Non-pigmented ciliary epithelial cell (primary cell): ENCODE results near the gene IL17REL.
"Not testable (repeated sequence)": the region's sequence is repeated elsewhere in the genome, so short reads cannot be mapped to it uniquely, and the experiment has no call there.

Source experiments
- DNase-seq: peaks from one replicate; pipeline ENCODE4 v3.0.0-alpha.2; 2010; ENCODE audit warnings: low read depth

IL17REL gene

GRCh38 chr22:49956418-49956770 is 56.2 kb downstream of the IL17REL start:
- DNase-seq, result no peak

- no peak for DNase-seq
Measured at GRCh38 chr22:49955581-49956417, 56.8 kb downstream of the IL17REL start.

GRCh38 chr22:49954991-49955580 is 57.5 kb downstream of the IL17REL start:
- no peak for DNase-seq

- no peak for DNase-seq
Measured at GRCh38 chr22:49954354-49954753, 58.2 kb downstream of the IL17REL start.

GRCh38 chr22:49953680-49954344 is 58.8 kb downstream of the IL17REL start:
- DNase-seq, result no peak

- no peak for DNase-seq
Measured at GRCh38 chr22:49953027-49953679, 59.4 kb downstream of the IL17REL start.

GRCh38 chr22:49951986-49952896 is 60.3 kb downstream of the IL17REL start:
- peak; percentile 55 for DNase-seq

- no peak for DNase-seq
Measured at GRCh38 chr22:49951678-49951985, 60.9 kb downstream of the IL17REL start.

- no peak for DNase-seq
Measured at GRCh38 chr22:49951000-49951677, 61.4 kb downstream of the IL17REL start.

- no peak for DNase-seq
Measured at GRCh38 chr22:49950396-49950994, 62.1 kb downstream of the IL17REL start.

- DNase-seq, result no peak
Measured at GRCh38 chr22:49949914-49950292, 62.7 kb downstream of the IL17REL start.

GRCh38 chr22:49948958-49949913 is 63.3 kb downstream of the IL17REL start:
- DNase-seq, result no peak

- no peak for DNase-seq
Measured at GRCh38 chr22:49948116-49948957, 64.2 kb downstream of the IL17REL start.

GRCh38 chr22:49947296-49947622 is 65.3 kb downstream of the IL17REL start:
- no peak for DNase-seq

- no peak for DNase-seq
Measured at GRCh38 chr22:49946612-49947295, 65.8 kb downstream of the IL17REL start.

GRCh38 chr22:49945042-49945794 is 67.3 kb downstream of the IL17REL start:
- not testable (repeated sequence) for DNase-seq
